Neural crest cell (in vitro differentiated cells): Measurements from ENCODE around the gene KRT28. TPM values are rescaled to one million over a fixed set of nuclear protein-coding genes. Genes with fewer than 3 reads are reported as not detected.

Experiments used
- DNase-seq: peaks from one replicate; pipeline ENCODE4 v3.0.0; 2021; ENCODE audit warnings: low read depth, mixed read lengths, low spot score
- H3K27ac Mint-ChIP-seq: one replicate; pipeline ENCODE4 v1.8.0; 2021; ENCODE audit warnings: mild to moderate bottlenecking, mixed read lengths; ENCODE audit not compliant: unreplicated experiment
- H3K27me3 Mint-ChIP-seq: 2 replicates; pipeline ENCODE4 v1.8.0; 2021; ENCODE audit warnings: low read depth, mild to moderate bottlenecking, mixed read lengths
- H3K36me3 Mint-ChIP-seq: 2 replicates; pipeline ENCODE4 v1.8.0; 2021; ENCODE audit warnings: low read depth, mild to moderate bottlenecking, mixed read lengths
- H3K4me1 Mint-ChIP-seq: 2 replicates; pipeline ENCODE4 v1.8.0; 2021; ENCODE audit warnings: mixed read lengths
- H3K4me3 Mint-ChIP-seq: one replicate; pipeline ENCODE4 v1.8.0; 2021; ENCODE audit warnings: mild to moderate bottlenecking, mixed read lengths
- H3K9me3 Mint-ChIP-seq: 2 replicates; pipeline ENCODE4 v1.8.0; 2021; ENCODE audit warnings: mixed read lengths
- CTCF ChIP-seq: fragments of 200-600 bp; sonication (generic); conservative IDR thresholded peaks from 2 replicates; pipeline ENCODE4 v1.5.0; 2021; ENCODE audit warnings: antibody characterized with exemption, mild to moderate bottlenecking
- long read RNA-seq: library from polyadenylated mRNA; unstranded; transcript quantifications from one replicate; pipeline ENCODE4 v2.0.0, GENCODE V29; 2020
- total RNA-seq: library from RNA; stranded (reverse); gene quantifications from 2 replicates; pipeline ENCODE4 v1.2.1, GENCODE V29; 2021

The KRT28 gene, protein sequence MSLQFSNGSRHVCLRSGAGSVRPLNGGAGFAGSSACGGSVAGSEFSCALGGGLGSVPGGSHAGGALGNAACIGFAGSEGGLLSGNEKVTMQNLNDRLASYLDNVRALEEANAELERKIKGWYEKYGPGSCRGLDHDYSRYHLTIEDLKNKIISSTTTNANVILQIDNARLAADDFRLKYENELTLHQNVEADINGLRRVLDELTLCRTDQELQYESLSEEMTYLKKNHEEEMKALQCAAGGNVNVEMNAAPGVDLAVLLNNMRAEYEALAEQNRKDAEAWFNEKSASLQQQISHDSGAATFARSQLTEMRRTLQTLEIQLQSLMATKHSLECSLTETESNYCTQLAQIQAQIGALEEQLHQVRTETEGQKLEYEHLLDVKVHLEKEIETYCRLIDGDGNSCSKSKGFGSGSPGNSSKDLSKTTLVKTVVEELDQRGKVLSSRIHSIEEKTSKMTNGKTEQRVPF
- total RNA-seq, result not detected in 2 replicates
- long read RNA-seq, result 0 reads

GRCh38 chr17:40799859-40800258 is at the start of gene KRT28:
Gene KRT28 (minus strand): TSS chr17:40799959. CDS start chr17:40799893, 66 bp downstream.
- H3K27me3 Mint-ChIP-seq, result peaks cover 47% of the 10 kb centered on the region
- no peaks in the 10 kb centered on the region for H3K36me3 Mint-ChIP-seq
- no peak for DNase-seq
- H3K9me3 Mint-ChIP-seq, result no peaks in the 10 kb centered on the region
- no peak for TF ChIP-seq CTCF
- H3K4me1 Mint-ChIP-seq, result no peaks in the 10 kb centered on the region
- no peak within 1 kb of the TSS for H3K4me3 Mint-ChIP-seq
- H3K27ac Mint-ChIP-seq, result no peak within 1 kb of the TSS

- no peak for TF ChIP-seq CTCF
- Mint-ChIP-seq H3K4me1 (no peaks in the 10 kb centered on the region), H3K27ac (no peak overlapping the region), H3K4me3 (no peak overlapping the region), H3K9me3 (no peaks in the 10 kb centered on the region), H3K36me3 (no peaks in the 10 kb centered on the region), H3K27me3 (peaks cover 51% of the 10 kb centered on the region)
- no peak for DNase-seq
Measured at GRCh38 chr17:40848583-40849235, 49.0 kb upstream of the KRT28 start.

DNA sequence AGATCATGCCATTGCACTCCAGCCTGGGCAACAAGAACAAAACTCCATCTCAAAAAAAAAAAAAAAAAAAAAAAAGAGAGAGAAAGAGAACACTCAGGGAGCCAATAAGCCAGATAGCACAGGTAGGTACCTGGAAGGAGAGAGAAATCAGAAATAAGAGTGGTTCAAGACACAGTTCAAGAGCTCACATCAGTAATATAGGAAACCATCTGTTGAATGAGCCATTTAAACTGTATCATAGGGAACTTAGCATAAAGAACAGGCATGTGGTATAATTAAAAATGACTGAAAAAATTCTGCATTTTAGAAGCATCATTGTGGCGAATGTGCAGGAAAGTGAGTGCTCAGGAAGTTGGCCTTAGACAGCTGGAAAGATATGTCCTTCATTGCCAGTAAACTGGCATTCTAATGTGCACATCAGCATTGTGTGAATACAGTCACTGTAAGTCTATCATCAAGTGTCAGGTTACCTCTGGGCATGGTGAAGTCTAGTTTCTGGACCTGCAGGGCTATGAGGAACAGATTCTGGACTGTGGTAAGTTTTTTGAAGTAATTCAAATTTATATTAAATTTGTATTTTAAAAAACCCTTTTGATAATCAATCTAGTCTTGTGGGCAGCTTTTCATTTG is 46.9 kb upstream of the KRT28 start:
- H3K27me3 Mint-ChIP-seq, result peaks cover 55% of the 10 kb centered on the region
- no peaks in the 10 kb centered on the region for H3K36me3 Mint-ChIP-seq
- no peaks in the 10 kb centered on the region for H3K4me1 Mint-ChIP-seq
- TF ChIP-seq CTCF, result no peak
- no peak for DNase-seq
- H3K9me3 Mint-ChIP-seq, result no peaks in the 10 kb centered on the region
- H3K4me3 Mint-ChIP-seq, result no peak overlapping the region
- H3K27ac Mint-ChIP-seq, result no peak overlapping the region

DNA sequence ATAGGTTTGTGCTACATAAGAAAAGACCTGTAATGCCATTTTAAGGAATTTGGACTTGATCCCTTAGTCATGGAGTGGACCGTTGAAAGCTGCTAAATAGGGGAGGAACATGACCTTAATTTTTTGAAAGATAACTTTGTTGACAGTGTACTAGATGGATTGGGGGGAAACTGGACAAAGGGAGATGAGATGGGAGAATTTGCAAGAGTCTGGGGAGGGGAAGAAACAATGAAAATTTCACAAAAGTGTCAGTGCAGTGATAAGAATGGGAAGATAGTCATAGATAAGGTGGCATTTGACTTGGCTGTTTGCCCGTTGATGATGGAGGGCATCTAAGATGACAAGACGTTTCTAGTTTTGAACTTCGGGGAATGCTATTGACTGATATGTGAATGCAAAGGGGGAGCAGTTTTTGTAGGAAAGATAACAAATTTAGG is 44.9 kb upstream of the KRT28 start:
- Mint-ChIP-seq H3K27me3 (peaks cover 58% of the 10 kb centered on the region), H3K4me1 (no peaks in the 10 kb centered on the region), H3K36me3 (no peaks in the 10 kb centered on the region), H3K27ac (no peak overlapping the region), H3K9me3 (no peaks in the 10 kb centered on the region), H3K4me3 (no peak overlapping the region)
- TF ChIP-seq CTCF, result no peak
- no peak for DNase-seq

DNA sequence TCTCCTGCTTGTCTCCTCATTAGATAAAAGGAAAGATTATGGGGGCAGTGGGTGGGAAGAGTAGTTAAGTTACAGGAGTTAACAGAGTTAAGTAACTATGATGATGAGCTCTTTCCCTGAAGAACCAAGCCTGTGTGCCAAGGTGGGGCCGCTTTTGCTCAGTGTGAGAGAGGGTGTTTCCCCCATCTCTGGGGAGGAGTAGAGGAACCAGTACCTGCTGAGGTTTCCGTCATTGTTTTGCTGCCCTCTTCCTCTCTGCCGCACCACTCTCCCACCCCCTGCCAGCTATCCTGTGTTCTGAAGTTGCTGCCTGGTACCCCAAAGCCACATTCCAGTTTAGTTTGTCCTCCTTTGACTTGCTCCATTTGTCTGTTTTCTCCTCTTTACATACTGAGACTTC is 43.5 kb upstream of the KRT28 start:
- Mint-ChIP-seq H3K4me1 (no peaks in the 10 kb centered on the region), H3K4me3 (no peak overlapping the region), H3K27ac (no peak overlapping the region), H3K27me3 (peaks cover 57% of the 10 kb centered on the region), H3K9me3 (no peaks in the 10 kb centered on the region), H3K36me3 (no peaks in the 10 kb centered on the region)
- no peak for TF ChIP-seq CTCF
- no peak for DNase-seq
